WTC11 (cell line): Measurements from ENCODE around the gene PRDM5. TPM values are rescaled to one million over a fixed set of nuclear protein-coding genes. Genes with fewer than 3 reads are reported as not detected.

ENCODE experiments used
- ATAC-seq: fragments of 200-7000 bp; cut with Tn5 transposase; 2 replicates; pipeline ENCODE4 v1.10.0; 2021; ENCODE audit warnings: mild to moderate bottlenecking, moderate library complexity
- CTCF ChIA-PET: fragments of 300-600 bp; sonication (Branson Sonifier 250); formaldehyde crosslinking; loops from one replicate; lab custom pipeline; 2021; ENCODE audit warnings: antibody characterized with exemption; lab: Charles Lee
- POLR2A ChIA-PET: fragments of 350-600 bp; sonication (Branson Sonifier 250); formaldehyde crosslinking; loops from one replicate; lab custom pipeline; 2021; ENCODE audit warnings: antibody characterized with exemption; lab: Charles Lee
- DNase-seq: peaks from one replicate; pipeline ENCODE4 v3.0.0; 2021; ENCODE audit warnings: low spot score
- H3K27ac Mint-ChIP-seq: 2 replicates; pipeline ENCODE4 v1.8.0; 2021; ENCODE audit warnings: mixed read lengths
- H3K27me3 Mint-ChIP-seq: 2 replicates; pipeline ENCODE4 v1.8.0; 2021; ENCODE audit warnings: low read depth, mild to moderate bottlenecking, moderate library complexity, mixed read lengths
- H3K36me3 Mint-ChIP-seq: 2 replicates; pipeline ENCODE4 v1.8.0; 2021; ENCODE audit warnings: mixed read lengths
- H3K4me1 Mint-ChIP-seq: 2 replicates; pipeline ENCODE4 v1.8.0; 2022; ENCODE audit warnings: mixed read lengths
- H3K4me3 Mint-ChIP-seq: 2 replicates; pipeline ENCODE4 v1.8.0; 2021; ENCODE audit warnings: mild to moderate bottlenecking, moderate library complexity, mixed read lengths
- H3K9me3 Mint-ChIP-seq: 2 replicates; pipeline ENCODE4 v1.8.0; 2021; ENCODE audit warnings: mixed read lengths
- ELF4 ChIP-seq: sonication (generic); formaldehyde crosslinking; IDR thresholded peaks from 2 replicates; pipeline ENCODE4 v1.8.1; 2022; ENCODE audit warnings: low read depth, mild to moderate bottlenecking, moderate library complexity, missing genetic modification reagents
- NFYB ChIP-seq: sonication (generic); formaldehyde crosslinking; conservative IDR thresholded peaks from 2 replicates; pipeline ENCODE4 v1.8.0; 2022; ENCODE audit warnings: low read depth, missing genetic modification reagents
- TEAD4 ChIP-seq: sonication (generic); formaldehyde crosslinking; IDR thresholded peaks from 2 replicates; pipeline ENCODE4 v1.8.0; 2022; ENCODE audit warnings: mild to moderate bottlenecking, missing genetic modification reagents
- ZNF232 ChIP-seq: sonication (generic); formaldehyde crosslinking; IDR thresholded peaks from 2 replicates; pipeline ENCODE4 v1.8.0; 2022; ENCODE audit warnings: mild to moderate bottlenecking, missing genetic modification reagents
- ZNF263 ChIP-seq: sonication (generic); formaldehyde crosslinking; IDR thresholded peaks from 2 replicates; pipeline ENCODE4 v1.8.1; 2022; ENCODE audit warnings: low read depth, mild to moderate bottlenecking, moderate library complexity, missing genetic modification reagents
- ZNF423 ChIP-seq: fragments of 250-450 bp; sonication (Bioruptor Pico); IDR thresholded peaks from 2 replicates; pipeline ENCODE4 v2.1.2; 2022; ENCODE audit warnings: mild to moderate bottlenecking, moderate library complexity
- total RNA-seq: library from RNA; stranded (reverse); gene quantifications from 3 replicates; pipeline ENCODE4 v1.2.3, GENCODE V29; 2021
- TF ChIP-seq, protein P1 (sequence below): fragments of 250-450 bp; sonication (Bioruptor Pico); IDR thresholded peaks from 2 replicates; pipeline ENCODE4 v1.9.0; 2021; ENCODE audit warnings: mild to moderate bottlenecking, borderline replicate concordance
- TF ChIP-seq, protein P2 (sequence below): sonication (generic); formaldehyde crosslinking; IDR thresholded peaks from 2 replicates; pipeline ENCODE4 v1.8.0; 2022; ENCODE audit warnings: mild to moderate bottlenecking, missing genetic modification reagents
- TF ChIP-seq, protein P3 (sequence below): sonication (generic); formaldehyde crosslinking; IDR thresholded peaks from 2 replicates; pipeline ENCODE4 v1.8.0; 2023; ENCODE audit warnings: mild to moderate bottlenecking, missing genetic modification reagents
- TF ChIP-seq, protein P4 (sequence below): sonication (generic); formaldehyde crosslinking; IDR thresholded peaks from 2 replicates; pipeline ENCODE4 v1.8.1; 2023; ENCODE audit warnings: mild to moderate bottlenecking, moderate library complexity, missing genetic modification reagents
- TF ChIP-seq, protein P5 (sequence below): sonication (generic); formaldehyde crosslinking; IDR thresholded peaks from 2 replicates; pipeline ENCODE4 v1.8.0; 2022; ENCODE audit warnings: mild to moderate bottlenecking, missing genetic modification reagents
- TF ChIP-seq, protein P6 (sequence below): fragments of 250-450 bp; sonication (Bioruptor Pico); IDR thresholded peaks from 2 replicates; pipeline ENCODE4 v1.9.0; 2021; ENCODE audit warnings: mild to moderate bottlenecking
- TF ChIP-seq, protein P7 (sequence below): sonication (generic); formaldehyde crosslinking; IDR thresholded peaks from 2 replicates; pipeline ENCODE4 v1.8.1; 2023; ENCODE audit warnings: mild to moderate bottlenecking, missing genetic modification reagents, moderate library complexity
- TF ChIP-seq, protein P8 (sequence below): fragments of 250-450 bp; sonication (Bioruptor Pico); IDR thresholded peaks from 2 replicates; pipeline ENCODE4 v1.8.0; 2021; ENCODE audit warnings: mild to moderate bottlenecking
- TF ChIP-seq, protein P9 (sequence below): sonication (generic); formaldehyde crosslinking; IDR thresholded peaks from 2 replicates; pipeline ENCODE4 v1.8.1; 2022; ENCODE audit warnings: mild to moderate bottlenecking, missing genetic modification reagents, moderate library complexity, borderline replicate concordance
- TF ChIP-seq, protein P10 (sequence below): sonication (generic); formaldehyde crosslinking; IDR thresholded peaks from 2 replicates; pipeline ENCODE4 v1.8.1; 2022; ENCODE audit warnings: missing genetic modification reagents, borderline replicate concordance

The PRDM5 gene
- total RNA-seq, 1 experiment from 2014 or later = 47.0 TPM

DNA sequence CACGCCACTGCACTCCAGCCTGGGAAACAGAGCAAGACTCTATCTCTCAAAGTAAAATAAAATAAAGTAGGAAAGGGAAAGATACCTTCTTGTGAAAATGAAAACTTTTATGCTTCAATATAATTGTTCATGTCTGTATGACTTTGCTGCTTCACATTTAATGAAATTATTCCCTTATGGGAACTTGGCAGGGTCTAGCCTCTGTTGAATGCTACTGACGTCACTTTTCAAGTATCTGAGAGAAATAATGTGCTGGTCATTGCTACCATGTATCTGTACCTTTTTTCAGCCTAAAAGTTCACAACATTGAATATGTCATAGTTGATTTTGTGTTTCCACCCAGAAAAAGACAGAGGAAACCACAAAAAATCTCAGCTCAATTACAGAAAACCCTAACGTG lies 65.2 kb downstream of the PRDM5 start (continued):
- TF ChIP-seq, protein P1, sequence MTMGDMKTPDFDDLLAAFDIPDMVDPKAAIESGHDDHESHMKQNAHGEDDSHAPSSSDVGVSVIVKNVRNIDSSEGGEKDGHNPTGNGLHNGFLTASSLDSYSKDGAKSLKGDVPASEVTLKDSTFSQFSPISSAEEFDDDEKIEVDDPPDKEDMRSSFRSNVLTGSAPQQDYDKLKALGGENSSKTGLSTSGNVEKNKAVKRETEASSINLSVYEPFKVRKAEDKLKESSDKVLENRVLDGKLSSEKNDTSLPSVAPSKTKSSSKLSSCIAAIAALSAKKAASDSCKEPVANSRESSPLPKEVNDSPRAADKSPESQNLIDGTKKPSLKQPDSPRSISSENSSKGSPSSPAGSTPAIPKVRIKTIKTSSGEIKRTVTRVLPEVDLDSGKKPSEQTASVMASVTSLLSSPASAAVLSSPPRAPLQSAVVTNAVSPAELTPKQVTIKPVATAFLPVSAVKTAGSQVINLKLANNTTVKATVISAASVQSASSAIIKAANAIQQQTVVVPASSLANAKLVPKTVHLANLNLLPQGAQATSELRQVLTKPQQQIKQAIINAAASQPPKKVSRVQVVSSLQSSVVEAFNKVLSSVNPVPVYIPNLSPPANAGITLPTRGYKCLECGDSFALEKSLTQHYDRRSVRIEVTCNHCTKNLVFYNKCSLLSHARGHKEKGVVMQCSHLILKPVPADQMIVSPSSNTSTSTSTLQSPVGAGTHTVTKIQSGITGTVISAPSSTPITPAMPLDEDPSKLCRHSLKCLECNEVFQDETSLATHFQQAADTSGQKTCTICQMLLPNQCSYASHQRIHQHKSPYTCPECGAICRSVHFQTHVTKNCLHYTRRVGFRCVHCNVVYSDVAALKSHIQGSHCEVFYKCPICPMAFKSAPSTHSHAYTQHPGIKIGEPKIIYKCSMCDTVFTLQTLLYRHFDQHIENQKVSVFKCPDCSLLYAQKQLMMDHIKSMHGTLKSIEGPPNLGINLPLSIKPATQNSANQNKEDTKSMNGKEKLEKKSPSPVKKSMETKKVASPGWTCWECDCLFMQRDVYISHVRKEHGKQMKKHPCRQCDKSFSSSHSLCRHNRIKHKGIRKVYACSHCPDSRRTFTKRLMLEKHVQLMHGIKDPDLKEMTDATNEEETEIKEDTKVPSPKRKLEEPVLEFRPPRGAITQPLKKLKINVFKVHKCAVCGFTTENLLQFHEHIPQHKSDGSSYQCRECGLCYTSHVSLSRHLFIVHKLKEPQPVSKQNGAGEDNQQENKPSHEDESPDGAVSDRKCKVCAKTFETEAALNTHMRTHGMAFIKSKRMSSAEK = no peak
- TF ChIP-seq, protein P2, sequence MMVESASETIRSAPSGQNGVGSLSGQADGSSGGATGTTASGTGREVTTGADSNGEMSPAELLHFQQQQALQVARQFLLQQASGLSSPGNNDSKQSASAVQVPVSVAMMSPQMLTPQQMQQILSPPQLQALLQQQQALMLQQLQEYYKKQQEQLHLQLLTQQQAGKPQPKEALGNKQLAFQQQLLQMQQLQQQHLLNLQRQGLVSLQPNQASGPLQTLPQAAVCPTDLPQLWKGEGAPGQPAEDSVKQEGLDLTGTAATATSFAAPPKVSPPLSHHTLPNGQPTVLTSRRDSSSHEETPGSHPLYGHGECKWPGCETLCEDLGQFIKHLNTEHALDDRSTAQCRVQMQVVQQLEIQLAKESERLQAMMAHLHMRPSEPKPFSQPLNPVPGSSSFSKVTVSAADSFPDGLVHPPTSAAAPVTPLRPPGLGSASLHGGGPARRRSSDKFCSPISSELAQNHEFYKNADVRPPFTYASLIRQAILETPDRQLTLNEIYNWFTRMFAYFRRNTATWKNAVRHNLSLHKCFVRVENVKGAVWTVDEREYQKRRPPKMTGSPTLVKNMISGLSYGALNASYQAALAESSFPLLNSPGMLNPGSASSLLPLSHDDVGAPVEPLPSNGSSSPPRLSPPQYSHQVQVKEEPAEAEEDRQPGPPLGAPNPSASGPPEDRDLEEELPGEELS (CRISPR knock-in tag) = no peak
- TF ChIP-seq, protein P3, sequence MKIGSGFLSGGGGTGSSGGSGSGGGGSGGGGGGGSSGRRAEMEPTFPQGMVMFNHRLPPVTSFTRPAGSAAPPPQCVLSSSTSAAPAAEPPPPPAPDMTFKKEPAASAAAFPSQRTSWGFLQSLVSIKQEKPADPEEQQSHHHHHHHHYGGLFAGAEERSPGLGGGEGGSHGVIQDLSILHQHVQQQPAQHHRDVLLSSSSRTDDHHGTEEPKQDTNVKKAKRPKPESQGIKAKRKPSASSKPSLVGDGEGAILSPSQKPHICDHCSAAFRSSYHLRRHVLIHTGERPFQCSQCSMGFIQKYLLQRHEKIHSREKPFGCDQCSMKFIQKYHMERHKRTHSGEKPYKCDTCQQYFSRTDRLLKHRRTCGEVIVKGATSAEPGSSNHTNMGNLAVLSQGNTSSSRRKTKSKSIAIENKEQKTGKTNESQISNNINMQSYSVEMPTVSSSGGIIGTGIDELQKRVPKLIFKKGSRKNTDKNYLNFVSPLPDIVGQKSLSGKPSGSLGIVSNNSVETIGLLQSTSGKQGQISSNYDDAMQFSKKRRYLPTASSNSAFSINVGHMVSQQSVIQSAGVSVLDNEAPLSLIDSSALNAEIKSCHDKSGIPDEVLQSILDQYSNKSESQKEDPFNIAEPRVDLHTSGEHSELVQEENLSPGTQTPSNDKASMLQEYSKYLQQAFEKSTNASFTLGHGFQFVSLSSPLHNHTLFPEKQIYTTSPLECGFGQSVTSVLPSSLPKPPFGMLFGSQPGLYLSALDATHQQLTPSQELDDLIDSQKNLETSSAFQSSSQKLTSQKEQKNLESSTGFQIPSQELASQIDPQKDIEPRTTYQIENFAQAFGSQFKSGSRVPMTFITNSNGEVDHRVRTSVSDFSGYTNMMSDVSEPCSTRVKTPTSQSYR (CRISPR knock-in tag) = no peak
- TF ChIP-seq, protein P4, sequence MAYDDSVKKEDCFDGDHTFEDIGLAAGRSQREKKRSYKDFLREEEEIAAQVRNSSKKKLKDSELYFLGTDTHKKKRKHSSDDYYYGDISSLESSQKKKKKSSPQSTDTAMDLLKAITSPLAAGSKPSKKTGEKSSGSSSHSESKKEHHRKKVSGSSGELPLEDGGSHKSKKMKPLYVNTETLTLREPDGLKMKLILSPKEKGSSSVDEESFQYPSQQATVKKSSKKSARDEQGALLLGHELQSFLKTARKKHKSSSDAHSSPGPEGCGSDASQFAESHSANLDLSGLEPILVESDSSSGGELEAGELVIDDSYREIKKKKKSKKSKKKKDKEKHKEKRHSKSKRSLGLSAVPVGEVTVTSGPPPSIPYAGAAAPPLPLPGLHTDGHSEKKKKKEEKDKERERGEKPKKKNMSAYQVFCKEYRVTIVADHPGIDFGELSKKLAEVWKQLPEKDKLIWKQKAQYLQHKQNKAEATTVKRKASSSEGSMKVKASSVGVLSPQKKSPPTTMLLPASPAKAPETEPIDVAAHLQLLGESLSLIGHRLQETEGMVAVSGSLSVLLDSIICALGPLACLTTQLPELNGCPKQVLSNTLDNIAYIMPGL = no peak
- TF ChIP-seq, protein P5, sequence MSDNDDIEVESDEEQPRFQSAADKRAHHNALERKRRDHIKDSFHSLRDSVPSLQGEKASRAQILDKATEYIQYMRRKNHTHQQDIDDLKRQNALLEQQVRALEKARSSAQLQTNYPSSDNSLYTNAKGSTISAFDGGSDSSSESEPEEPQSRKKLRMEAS (CRISPR knock-in tag) = no peak
- TF ChIP-seq ZNF263 = no peak
- TF ChIP-seq, protein P6, sequence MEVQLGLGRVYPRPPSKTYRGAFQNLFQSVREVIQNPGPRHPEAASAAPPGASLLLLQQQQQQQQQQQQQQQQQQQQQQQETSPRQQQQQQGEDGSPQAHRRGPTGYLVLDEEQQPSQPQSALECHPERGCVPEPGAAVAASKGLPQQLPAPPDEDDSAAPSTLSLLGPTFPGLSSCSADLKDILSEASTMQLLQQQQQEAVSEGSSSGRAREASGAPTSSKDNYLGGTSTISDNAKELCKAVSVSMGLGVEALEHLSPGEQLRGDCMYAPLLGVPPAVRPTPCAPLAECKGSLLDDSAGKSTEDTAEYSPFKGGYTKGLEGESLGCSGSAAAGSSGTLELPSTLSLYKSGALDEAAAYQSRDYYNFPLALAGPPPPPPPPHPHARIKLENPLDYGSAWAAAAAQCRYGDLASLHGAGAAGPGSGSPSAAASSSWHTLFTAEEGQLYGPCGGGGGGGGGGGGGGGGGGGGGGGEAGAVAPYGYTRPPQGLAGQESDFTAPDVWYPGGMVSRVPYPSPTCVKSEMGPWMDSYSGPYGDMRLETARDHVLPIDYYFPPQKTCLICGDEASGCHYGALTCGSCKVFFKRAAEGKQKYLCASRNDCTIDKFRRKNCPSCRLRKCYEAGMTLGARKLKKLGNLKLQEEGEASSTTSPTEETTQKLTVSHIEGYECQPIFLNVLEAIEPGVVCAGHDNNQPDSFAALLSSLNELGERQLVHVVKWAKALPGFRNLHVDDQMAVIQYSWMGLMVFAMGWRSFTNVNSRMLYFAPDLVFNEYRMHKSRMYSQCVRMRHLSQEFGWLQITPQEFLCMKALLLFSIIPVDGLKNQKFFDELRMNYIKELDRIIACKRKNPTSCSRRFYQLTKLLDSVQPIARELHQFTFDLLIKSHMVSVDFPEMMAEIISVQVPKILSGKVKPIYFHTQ (CRISPR knock-in tag) = no peak
- TF ChIP-seq, protein P7, sequence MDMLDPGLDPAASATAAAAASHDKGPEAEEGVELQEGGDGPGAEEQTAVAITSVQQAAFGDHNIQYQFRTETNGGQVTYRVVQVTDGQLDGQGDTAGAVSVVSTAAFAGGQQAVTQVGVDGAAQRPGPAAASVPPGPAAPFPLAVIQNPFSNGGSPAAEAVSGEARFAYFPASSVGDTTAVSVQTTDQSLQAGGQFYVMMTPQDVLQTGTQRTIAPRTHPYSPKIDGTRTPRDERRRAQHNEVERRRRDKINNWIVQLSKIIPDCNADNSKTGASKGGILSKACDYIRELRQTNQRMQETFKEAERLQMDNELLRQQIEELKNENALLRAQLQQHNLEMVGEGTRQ (CRISPR knock-in tag) = no peak
- TF ChIP-seq, all 79 proteins: peak for 0

DNA sequence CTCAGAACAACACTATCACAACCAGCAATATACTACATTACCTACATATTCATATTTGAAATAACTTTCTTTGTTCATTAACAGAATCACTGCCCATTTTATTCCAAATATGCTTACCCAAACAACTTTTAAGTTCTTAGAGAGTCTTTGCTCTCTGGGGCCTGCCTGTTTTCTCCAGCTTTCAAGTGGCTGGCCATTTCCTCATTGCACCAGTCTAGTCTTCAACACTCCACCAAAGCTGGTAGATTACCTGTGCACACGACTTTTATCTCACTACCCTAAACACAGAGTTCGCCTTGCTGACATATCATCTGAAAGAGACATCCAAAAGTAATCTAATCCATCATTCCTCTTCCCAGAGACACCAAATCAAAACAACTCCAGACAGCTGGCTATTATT lies 66.2 kb downstream of the PRDM5 start:
- Mint-ChIP-seq H3K27ac (no peak overlapping the region), H3K4me1 (peaks cover 21% of the 10 kb centered on the region), H3K27me3 (no peaks in the 10 kb centered on the region), H3K4me3 (no peak overlapping the region), H3K36me3 (peaks cover 6% of the 10 kb centered on the region), H3K9me3 (no peaks in the 10 kb centered on the region)
- ATAC-seq (no peak), DNase-seq (no peak)
- ChIA-PET POLR2A (no interaction called here), CTCF (no interaction called here)
- TF ChIP-seq ELF4 (CRISPR knock-in tag) = no peak
- TF ChIP-seq TEAD4 (CRISPR knock-in tag) = no peak
- TF ChIP-seq ZNF423 (CRISPR knock-in tag) = no peak
- TF ChIP-seq, protein P8, sequence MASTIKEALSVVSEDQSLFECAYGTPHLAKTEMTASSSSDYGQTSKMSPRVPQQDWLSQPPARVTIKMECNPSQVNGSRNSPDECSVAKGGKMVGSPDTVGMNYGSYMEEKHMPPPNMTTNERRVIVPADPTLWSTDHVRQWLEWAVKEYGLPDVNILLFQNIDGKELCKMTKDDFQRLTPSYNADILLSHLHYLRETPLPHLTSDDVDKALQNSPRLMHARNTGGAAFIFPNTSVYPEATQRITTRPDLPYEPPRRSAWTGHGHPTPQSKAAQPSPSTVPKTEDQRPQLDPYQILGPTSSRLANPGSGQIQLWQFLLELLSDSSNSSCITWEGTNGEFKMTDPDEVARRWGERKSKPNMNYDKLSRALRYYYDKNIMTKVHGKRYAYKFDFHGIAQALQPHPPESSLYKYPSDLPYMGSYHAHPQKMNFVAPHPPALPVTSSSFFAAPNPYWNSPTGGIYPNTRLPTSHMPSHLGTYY (CRISPR knock-in tag) = no peak
- TF ChIP-seq ZNF232 (CRISPR knock-in tag) = no peak
- TF ChIP-seq, protein P9, sequence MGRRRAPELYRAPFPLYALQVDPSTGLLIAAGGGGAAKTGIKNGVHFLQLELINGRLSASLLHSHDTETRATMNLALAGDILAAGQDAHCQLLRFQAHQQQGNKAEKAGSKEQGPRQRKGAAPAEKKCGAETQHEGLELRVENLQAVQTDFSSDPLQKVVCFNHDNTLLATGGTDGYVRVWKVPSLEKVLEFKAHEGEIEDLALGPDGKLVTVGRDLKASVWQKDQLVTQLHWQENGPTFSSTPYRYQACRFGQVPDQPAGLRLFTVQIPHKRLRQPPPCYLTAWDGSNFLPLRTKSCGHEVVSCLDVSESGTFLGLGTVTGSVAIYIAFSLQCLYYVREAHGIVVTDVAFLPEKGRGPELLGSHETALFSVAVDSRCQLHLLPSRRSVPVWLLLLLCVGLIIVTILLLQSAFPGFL (CRISPR knock-in tag) = no peak
- TF ChIP-seq NFYB = no peak
- TF ChIP-seq, protein P10, sequence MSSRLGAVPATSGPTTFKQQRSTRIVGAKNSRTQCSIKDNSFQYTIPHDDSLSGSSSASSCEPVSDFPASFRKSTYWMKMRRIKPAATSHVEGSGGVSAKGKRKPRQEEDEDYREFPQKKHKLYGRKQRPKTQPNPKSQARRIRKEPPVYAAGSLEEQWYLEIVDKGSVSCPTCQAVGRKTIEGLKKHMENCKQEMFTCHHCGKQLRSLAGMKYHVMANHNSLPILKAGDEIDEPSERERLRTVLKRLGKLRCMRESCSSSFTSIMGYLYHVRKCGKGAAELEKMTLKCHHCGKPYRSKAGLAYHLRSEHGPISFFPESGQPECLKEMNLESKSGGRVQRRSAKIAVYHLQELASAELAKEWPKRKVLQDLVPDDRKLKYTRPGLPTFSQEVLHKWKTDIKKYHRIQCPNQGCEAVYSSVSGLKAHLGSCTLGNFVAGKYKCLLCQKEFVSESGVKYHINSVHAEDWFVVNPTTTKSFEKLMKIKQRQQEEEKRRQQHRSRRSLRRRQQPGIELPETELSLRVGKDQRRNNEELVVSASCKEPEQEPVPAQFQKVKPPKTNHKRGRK (CRISPR knock-in tag) = no peak
